MM.1S (cell line): Measurements from ENCODE around the gene AMFR.

Experiments
- DNase-seq: peaks from one replicate; pipeline ENCODE4 v3.0.0-alpha.2; 2015
- H2AFZ ChIP-seq: fragments of 300-600 bp; sonication (generic); 2 replicates; pipeline ENCODE4 v1.6.0; 2016; ENCODE audit warnings: antibody characterized with exemption, low read length
- H3F3A ChIP-seq: fragments of 300-600 bp; sonication (generic); 2 replicates; pipeline ENCODE4 v1.6.1; 2016; ENCODE audit warnings: mild to moderate bottlenecking, antibody characterized with exemption, low read length, moderate library complexity, mixed read lengths; ENCODE audit not compliant: insufficient read depth
- H3K27ac ChIP-seq: fragments of 300-600 bp; sonication (generic); 2 replicates; pipeline ENCODE4 v1.5.1; 2016; ENCODE audit warnings: mild to moderate bottlenecking, low read length
- H3K27me3 ChIP-seq: fragments of 300-600 bp; sonication (generic); replicated peaks from 2 replicates; pipeline ENCODE4 v1.6.0; 2016; ENCODE audit warnings: low read length; ENCODE audit not compliant: insufficient read depth
- H3K36me3 ChIP-seq: fragments of 300-600 bp; sonication (generic); replicated peaks from 2 replicates; pipeline ENCODE4 v1.6.1; 2016; ENCODE audit warnings: mild to moderate bottlenecking, low read length, mixed read lengths; ENCODE audit not compliant: insufficient read depth
- H3K4me1 ChIP-seq: fragments of 300-600 bp; sonication (generic); 2 replicates; pipeline ENCODE4 v1.6.1; 2016; ENCODE audit warnings: low read length, mixed read lengths
- H3K4me2 ChIP-seq: fragments of 300-600 bp; sonication (generic); 2 replicates; pipeline ENCODE4 v1.6.0; 2016; ENCODE audit warnings: low read depth, low read length
- H3K4me3 ChIP-seq: fragments of 300-600 bp; sonication (generic); 2 replicates; pipeline ENCODE4 v1.5.1; 2016; ENCODE audit warnings: low read length, mixed read lengths
- H3K79me2 ChIP-seq: fragments of 300-600 bp; sonication (generic); 2 replicates; pipeline ENCODE4 v1.6.1; 2016; ENCODE audit warnings: mixed run types, low read length, mixed read lengths
- H3K9ac ChIP-seq: fragments of 300-600 bp; sonication (generic); 2 replicates; pipeline ENCODE4 v1.6.1; 2016; ENCODE audit warnings: low read length, mixed read lengths
- H3K9me2 ChIP-seq: fragments of 300-600 bp; sonication (generic); replicated peaks from 2 replicates; pipeline ENCODE4 v1.6.1; 2016; ENCODE audit warnings: mild to moderate bottlenecking, low read length, mixed read lengths; ENCODE audit not compliant: insufficient read depth
- H3K9me3 ChIP-seq: fragments of 300-600 bp; sonication (generic); replicated peaks from 2 replicates; pipeline ENCODE4 v1.6.1; 2016; ENCODE audit warnings: mild to moderate bottlenecking, low read length, mixed read lengths; ENCODE audit not compliant: insufficient read depth
- H4K20me1 ChIP-seq: fragments of 300-600 bp; sonication (generic); 2 replicates; pipeline ENCODE4 v1.6.1; 2016; ENCODE audit warnings: mild to moderate bottlenecking, low read length, moderate library complexity, mixed read lengths; ENCODE audit not compliant: insufficient read depth
- CTCF ChIP-seq: fragments of 300-600 bp; sonication (generic); IDR thresholded peaks from 2 replicates; pipeline ENCODE4 v1.5.1; 2016; ENCODE audit warnings: antibody characterized with exemption, low read length, mixed read lengths
- EZH2 ChIP-seq: fragments of 300-600 bp; sonication (generic); optimal IDR thresholded peaks from 2 replicates; pipeline ENCODE3; 2017; ENCODE audit warnings: low read depth, mild to moderate bottlenecking, antibody characterized with exemption, low read length, mixed read lengths
- EZH2phosphoT487 ChIP-seq: fragments of 300-600 bp; sonication (generic); IDR thresholded peaks from 2 replicates; pipeline ENCODE4 v1.6.1; 2018; ENCODE audit warnings: antibody characterized with exemption, low read length

AMFR gene

GRCh38 chr16:56349711-56350161, 75.6 kb downstream of the AMFR start:
- DNase-seq: no peak
- no peaks in the 10 kb centered on the region for H4K20me1 ChIP-seq
- no peak overlapping the region for H3K9ac ChIP-seq
- no peaks in the 10 kb centered on the region for H3K9me2 ChIP-seq
- no peak overlapping the region for H3K4me3 ChIP-seq
- H2AFZ ChIP-seq: no peak overlapping the region
- H3K27ac ChIP-seq: no peak overlapping the region
- no peaks in the 10 kb centered on the region for H3K4me1 ChIP-seq
- H3K27me3 ChIP-seq: peaks cover 28% of the 10 kb centered on the region
- no peaks in the 10 kb centered on the region for H3K36me3 ChIP-seq
- H3K79me2 ChIP-seq: no peaks in the 10 kb centered on the region
- no peak overlapping the region for H3K4me2 ChIP-seq
- H3F3A ChIP-seq: no peaks in the 10 kb centered on the region
- no peaks in the 10 kb centered on the region for H3K9me3 ChIP-seq
- TF ChIP-seq EZH2: no peak
- no peak for TF ChIP-seq EZH2phosphoT487
- no peak for TF ChIP-seq CTCF

GRCh38 chr16:56349086-56349415, 76.3 kb downstream of the AMFR start:
- no peaks in the 10 kb centered on the region for H3K4me1 ChIP-seq
- peaks cover 33% of the 10 kb centered on the region for H3K27me3 ChIP-seq
- H4K20me1 ChIP-seq: no peaks in the 10 kb centered on the region
- H3K27ac ChIP-seq: no peak overlapping the region
- no peaks in the 10 kb centered on the region for H3K9me2 ChIP-seq
- no peak overlapping the region for H3K4me2 ChIP-seq
- no peak for TF ChIP-seq EZH2phosphoT487
- no peak for TF ChIP-seq EZH2
- no peak for TF ChIP-seq CTCF
- DNase-seq: no peak
- no peaks in the 10 kb centered on the region for H3F3A ChIP-seq
- H3K9ac ChIP-seq: no peak overlapping the region
- no peaks in the 10 kb centered on the region for H3K36me3 ChIP-seq
- no peak overlapping the region for H3K4me3 ChIP-seq
- no peaks in the 10 kb centered on the region for H3K9me3 ChIP-seq
- H2AFZ ChIP-seq: no peak overlapping the region
- H3K79me2 ChIP-seq: no peaks in the 10 kb centered on the region

GRCh38 chr16:56348168-56349085, 76.9 kb downstream of the AMFR start:
- Histone ChIP-seq H3K4me1 (no peaks in the 10 kb centered on the region), H3K36me3 (no peaks in the 10 kb centered on the region), H3K27ac (no peak overlapping the region), H3K9me3 (no peaks in the 10 kb centered on the region), H3K4me2 (no peak overlapping the region), H3K9ac (no peak overlapping the region), H4K20me1 (no peaks in the 10 kb centered on the region), H3K79me2 (no peaks in the 10 kb centered on the region), H3K4me3 (no peak overlapping the region), H3K27me3 (peaks cover 33% of the 10 kb centered on the region), H3K9me2 (no peaks in the 10 kb centered on the region), H2AFZ (no peak overlapping the region), H3F3A (no peaks in the 10 kb centered on the region)
- DNase-seq: no peak
- no peak for TF ChIP-seq EZH2
- TF ChIP-seq CTCF: no peak
- no peak for TF ChIP-seq EZH2phosphoT487
